GM12878 (cell line): ENCODE measurements around the gene BLOC1S6. TPM values are rescaled to one million over a fixed set of nuclear protein-coding genes. Genes with fewer than 3 reads are reported as not detected.

Experiments used
- ATAC-seq: fragments of 200-7000 bp; cut with Tn5 transposase; 3 replicates; pipeline ENCODE4 v1.9.1; 2020; ENCODE audit warnings: mild to moderate bottlenecking, moderate library complexity
- BruUV-seq: library from RNA; stranded (reverse); fragments of 400-500 nt; replicated peaks from 2 replicates; lab custom pipeline; 2021; lab: Mats Ljungman, UMichigan
- CTCF ChIA-PET: fragments of 300-600 bp; sonication (Branson Sonifier 250); formaldehyde crosslinking; extraction: SDS; loops from one replicate; lab custom pipeline; 2021; ENCODE audit warnings: inconsistent platforms; lab: Yijun Ruan, JAX
- POLR2A ChIA-PET: fragments of 350-600 bp; formaldehyde crosslinking; extraction: SDS; loops from one replicate; lab custom pipeline; 2021; ENCODE audit warnings: inconsistent platforms; lab: Charles Lee
- RAD21 ChIA-PET: fragments of 300-600 bp; sonication (Branson Sonifier 250); formaldehyde crosslinking; loops from one replicate; lab custom pipeline; 2023; ENCODE audit warnings: antibody characterized with exemption; ENCODE audit not compliant: unreplicated experiment; lab: Charles Lee
- SMC1A ChIA-PET: fragments of 300-600 bp; sonication (Branson Sonifier 250); formaldehyde crosslinking; loops from one replicate; lab custom pipeline; 2023; ENCODE audit not compliant: unreplicated experiment, uncharacterized antibody; lab: Charles Lee
- DNase-seq: peaks from one replicate; pipeline ENCODE4 v3.0.0-alpha.2; 2011; ENCODE audit warnings: low read depth, low spot score
- FAIRE-seq: peaks from 3 replicates; lab custom pipeline; 2011; peaks lifted over from hg19 to GRCh38; lab: Jason Lieb, UNC
- H2AFZ ChIP-seq: 2 replicates; pipeline ENCODE4 v1.6.0; 2011; ENCODE audit warnings: low read depth, low read length, control low read depth; ENCODE audit not compliant: control insufficient read depth
- H3K27ac ChIP-seq: 2 replicates; pipeline ENCODE4 v1.5.1; 2011; ENCODE audit warnings: control low read depth; ENCODE audit not compliant: control insufficient read depth, insufficient read depth
- H3K27me3 ChIP-seq, 2 experiments: replicated peaks in 1 of 2; 2 replicates each; pipeline versions ENCODE4 v1.6.0 to v1.6.1; 2011; ENCODE audit warnings: low read length in 1 of 2; ENCODE audit not compliant: control insufficient read depth in 2 of 2, insufficient read depth in 2 of 2
- H3K36me3 ChIP-seq, 2 experiments: 2 replicates each; pipeline ENCODE4 v1.5.1; 2011; ENCODE audit warnings: low read length in 1 of 2; ENCODE audit not compliant: control insufficient read depth in 2 of 2, insufficient read depth in 2 of 2
- H3K4me1 ChIP-seq: 2 replicates; pipeline ENCODE4 v1.6.1; 2011; ENCODE audit warnings: mild to moderate bottlenecking, low read length, moderate library complexity, mixed read lengths; ENCODE audit not compliant: control insufficient read depth, insufficient read depth
- H3K4me2 ChIP-seq: 2 replicates; pipeline ENCODE4 v1.6.0; 2011; ENCODE audit warnings: control low read depth; ENCODE audit not compliant: control insufficient read depth, insufficient read depth
- H3K4me3 ChIP-seq: fragments of 200-600 bp; sonication (generic); 2 replicates; pipeline ENCODE4 v1.5.1; 2016
- H3K79me2 ChIP-seq: 2 replicates; pipeline ENCODE4 v1.6.0; 2011; ENCODE audit warnings: low read length; ENCODE audit not compliant: control insufficient read depth, insufficient read depth
- H3K9ac ChIP-seq: 2 replicates; pipeline ENCODE4 v1.8.0; 2011; ENCODE audit warnings: low read length, control low read depth, mixed read lengths; ENCODE audit not compliant: control insufficient read depth, insufficient read depth
- H3K9me3 ChIP-seq: replicated peaks from 3 replicates; pipeline ENCODE4 v1.5.1; 2011; ENCODE audit warnings: mild to moderate bottlenecking, low read length; ENCODE audit not compliant: control insufficient read depth, insufficient read depth
- H4K20me1 ChIP-seq: 2 replicates; pipeline ENCODE4 v1.6.0; 2011; ENCODE audit not compliant: control insufficient read depth, insufficient read depth
- CHD4 ChIP-seq: fragments of 200-600 bp; sonication (generic); IDR thresholded peaks from 2 replicates; pipeline ENCODE4 v1.6.1; 2016; ENCODE audit warnings: mild to moderate bottlenecking
- HDAC2 ChIP-seq: fragments of 200-600 bp; sonication (generic); IDR thresholded peaks from 2 replicates; pipeline ENCODE4 v1.6.1; 2017
- IRF3 ChIP-seq: fragments of 450-650 bp; IDR thresholded peaks from 2 replicates; pipeline ENCODE4 v1.6.1; 2014; ENCODE audit warnings: mild to moderate bottlenecking
- RAD21 ChIP-seq: IDR thresholded peaks from 2 replicates; pipeline ENCODE4 v1.6.1; 2011; ENCODE audit warnings: mild to moderate bottlenecking, low read depth, low read length, moderate library complexity; ENCODE audit not compliant: insufficient read depth
- RAD51 ChIP-seq: fragments of 450-650 bp; IDR thresholded peaks from 2 replicates; pipeline ENCODE4 v1.6.1; 2016; ENCODE audit warnings: moderate library complexity, mild to moderate bottlenecking, inconsistent platforms
- SUZ12 ChIP-seq: fragments of 200-600 bp; sonication (generic); IDR thresholded peaks from one replicate; pipeline ENCODE4 v1.6.1; 2018; ENCODE audit warnings: antibody characterized with exemption, mild to moderate bottlenecking; ENCODE audit not compliant: unreplicated experiment
- TCF12 ChIP-seq: IDR thresholded peaks from 2 replicates; pipeline ENCODE4 v1.6.1; 2011; ENCODE audit warnings: low read depth, mild to moderate bottlenecking, low read length
- USF1 ChIP-seq: IDR thresholded peaks from 2 replicates; pipeline ENCODE4 v1.6.1; 2011; ENCODE audit warnings: borderline replicate concordance, low read depth, mild to moderate bottlenecking, moderate library complexity, mixed read lengths, low read length; ENCODE audit not compliant: insufficient read depth; ENCODE audit errors: extremely low read length
- WGBS: methylation state at CpG from one replicate; pipeline ENCODE4 v1.1.6; 2016; ENCODE audit warnings: low lambda C conversion rate; ENCODE audit not compliant: insufficient replicate concordance, insufficient coverage; ENCODE audit errors: missing lambda C conversion rate; 5-methylcytosine and 5-hydroxymethylcytosine counted together
- in situ Hi-C: fragments of 300-500 bp; cut with MboI; formaldehyde crosslinking; loops from 9 replicates; pipeline ENCODE4 v1.14.3; 2018; ENCODE audit warnings: mixed read lengths
- intact Hi-C: fragments of 100-400 bp; cut with micrococcal nuclease; formaldehyde crosslinking; loops from one replicate; pipeline ENCODE4 v1.14.2; 2022; ENCODE audit not compliant: unreplicated experiment
- polyA plus RNA-seq, 11 experiments: library from polyadenylated mRNA; depleted of rRNA in 4 of 11; unstranded in 6 of 11; stranded (reverse) in 5 of 11; fragments of >200 nt; fragmentation: Nextera tagmentation in 4 of 11; fragmentation: Illumina TruSeq in 1 of 11; extraction: Ambion mirVana in 4 of 11; extraction: Trizol in 1 of 11; gene quantifications; 1 replicate in 1 of 11; 2 replicates in 10 of 11; pipeline versions ENCODE4 v1.2.1 to v1.2.3, GENCODE V29; 2011 to 2016; ENCODE audit warnings: inconsistent platforms in 2 of 11, missing spikeins in 2 of 11, low read depth in 1 of 11
- total RNA-seq, 4 experiments: library from RNA; depleted of rRNA in 3 of 4; stranded (reverse); fragments of >200 nt in 3 of 4; fragmentation: Illumina TruSeq in 1 of 4; extraction: Trizol in 1 of 4; gene quantifications; 2 replicates each; pipeline versions ENCODE4 v1.2.1 to v1.2.3, GENCODE V29; 2013 to 2021

Gene BLOC1S6
- total and polyA plus RNA-seq, 10 of the 15 experiments (the other 5 are each of a cell fraction or from before 2014, with no cell fraction given): 13.5 to 48.8 (median 32.7) TPM

GRCh38 chr15:45586125-45586524, 1.1 kb upstream of the BLOC1S6 start:
- Histone ChIP-seq H3K79me2 (peaks cover 49% of the 10 kb centered on the region), H3K9me3 (no peaks in the 10 kb centered on the region), H4K20me1 (no peaks in the 10 kb centered on the region), H3K36me3 (no peaks in the 10 kb centered on the region; a peak in 1 of 4 replicates), H2AFZ (no peak overlapping the region), H3K4me3 (peak overlapping the region; percentile 97), H3K4me2 (peak overlapping the region; percentile 98), H3K27me3 (no peaks in the 10 kb centered on the region), H3K27ac (peak overlapping the region; percentile 85), H3K4me1 (peaks cover 4% of the 10 kb centered on the region; the same call in 1 of the 2 replicates), H3K9ac (peak overlapping the region; percentile 97)
- WGBS: 83% methylated on average over 3 of the region's 3 CpGs
- ChIA-PET CTCF (interaction anchor here (0.9 to 6.1 kb wide), 16 partner anchors 10 to 423 kb away, joined by 3 to 79 read pairs (median 4); partner anchors contain the start of gene SQOR), RAD21 (interaction anchor here (0.9 to 4.0 kb wide), 13 partner anchors 9 to 423 kb away, joined by 3 to 22 read pairs (median 4); a partner anchor contains a TSS), SMC1A (interaction anchor here (0.9 to 4.9 kb wide), 16 partner anchors 8 to 180 kb away, joined by 3 to 35 read pairs (median 6); no protein-coding TSS in a partner anchor), POLR2A (interaction anchor here (0.5 to 2.8 kb wide), 11 partner anchors 10 to 363 kb away, joined by 3 to 17 read pairs (median 3); a partner anchor contains a TSS)
- no TSS peak for BruUV-seq
- no peak for TF ChIP-seq USF1
- no peak for TF ChIP-seq SUZ12
- no peak for TF ChIP-seq HDAC2
- no peak for TF ChIP-seq TCF12
- TF ChIP-seq CHD4: no peak
- TF ChIP-seq RAD51: no peak
- no peak for TF ChIP-seq IRF3
- no peak for TF ChIP-seq RAD21
- intact Hi-C loops (loop anchor here (2.0 to 5.0 kb wide), 2 partner anchors 51 to 64 kb away; partner anchors contain the start of gene SLC30A4), in situ Hi-C loops (loop anchor here (10.0 kb wide), 1 partner anchor 391 kb away; no protein-coding TSS in a partner anchor)
- no peak for FAIRE-seq
- DNase-seq: no peak
- no peak for ATAC-seq
